Hematopoietic multipotent progenitor cell treated with erythropoietin and hydrocortisone succinate and interleukin-3 and kit ligand, for 8 days (in vitro differentiated cells): ENCODE data around the gene CALHM3.

Source experiments
- DNase-seq: peaks from one replicate; pipeline ENCODE4 v3.0.0-alpha.2; 2015

The CALHM3 gene

DNA sequence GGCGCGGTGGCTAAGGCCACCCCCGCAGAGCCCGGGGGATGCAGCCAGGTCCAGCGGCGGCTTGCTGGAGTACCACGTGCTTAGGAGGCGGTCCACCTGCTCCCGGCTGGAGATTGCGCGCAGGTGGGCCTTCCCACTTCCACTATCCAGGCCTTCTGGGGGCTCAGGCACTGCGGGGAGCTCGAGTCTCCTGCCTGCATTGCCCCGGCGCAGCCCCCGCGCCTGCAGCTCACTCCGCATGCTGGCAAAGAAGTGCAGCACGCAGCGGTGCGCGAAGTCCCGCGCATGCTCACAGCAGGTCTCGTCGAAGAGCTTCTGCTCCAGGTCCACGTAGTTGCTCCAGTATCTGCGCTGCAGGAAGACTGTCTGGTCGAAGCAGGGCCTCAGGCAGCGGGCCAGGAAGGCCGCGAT, 5.8 kb downstream of the CALHM3 start:
- DNase-seq: no peak

DNA sequence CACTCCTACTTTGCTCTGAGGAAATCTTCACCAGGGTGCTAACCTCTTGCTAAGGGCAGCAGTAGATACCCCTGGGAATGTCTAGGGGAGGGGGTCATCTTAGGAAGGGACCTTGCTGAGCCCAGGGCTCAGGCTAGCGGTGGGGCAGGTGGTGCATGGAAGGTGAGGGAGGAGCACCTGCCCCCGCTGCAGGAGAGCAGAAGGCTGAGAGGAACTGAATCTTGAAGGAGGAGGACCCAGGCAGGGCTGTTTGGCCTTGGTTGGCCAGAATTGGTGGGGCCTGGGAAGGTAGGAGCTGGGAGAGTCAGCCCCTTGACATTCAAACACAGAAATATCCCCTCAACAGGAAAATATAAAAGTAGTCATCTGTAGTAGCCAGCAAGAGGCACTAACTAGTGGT, 7.0 kb downstream of the CALHM3 start:
- no peak for DNase-seq

DNA sequence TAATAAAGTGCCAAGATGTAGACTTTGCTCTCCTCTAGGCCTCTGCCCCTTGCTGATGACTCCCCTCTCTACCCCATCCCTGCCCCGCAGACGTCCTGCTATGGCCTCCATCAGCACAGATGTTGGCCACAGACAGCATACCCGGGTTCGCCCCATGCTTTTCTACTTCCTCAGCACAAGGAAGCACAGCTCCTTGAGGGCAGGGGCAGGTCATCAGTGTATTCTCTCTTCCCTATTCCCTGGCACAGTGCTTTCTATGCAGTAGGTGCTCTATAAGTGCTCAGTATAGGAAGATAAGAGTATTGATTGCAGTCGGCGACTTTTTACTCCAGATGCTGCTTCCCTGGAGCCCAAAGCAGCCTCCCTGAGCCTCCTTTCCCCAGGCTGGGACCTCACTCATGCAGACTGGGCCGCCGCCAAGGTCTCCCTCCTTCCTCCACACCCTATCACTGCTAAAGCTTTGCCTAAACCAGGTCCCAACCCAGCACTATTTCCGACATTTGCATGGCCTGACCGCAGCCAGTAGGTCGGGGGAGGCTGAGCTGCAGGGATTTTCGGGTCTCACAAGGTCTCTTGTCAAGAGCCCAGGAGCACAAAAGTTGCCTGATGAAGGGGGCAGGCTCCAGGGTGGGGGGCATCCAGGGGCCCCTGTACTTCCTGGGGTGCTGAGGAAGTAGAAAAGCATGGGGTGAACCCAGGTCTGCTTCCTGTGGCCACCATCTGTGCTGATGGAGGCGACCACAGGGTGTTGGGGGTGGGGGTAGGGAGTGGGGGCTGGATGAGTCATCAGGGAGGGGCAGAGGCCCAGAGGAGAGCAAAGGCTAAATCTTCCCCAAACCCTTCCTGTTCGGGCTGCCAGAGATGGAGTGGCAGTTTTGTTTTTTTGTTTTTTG, 8.0 kb downstream of the CALHM3 start:
- DNase-seq: peak; percentile 49

DNA sequence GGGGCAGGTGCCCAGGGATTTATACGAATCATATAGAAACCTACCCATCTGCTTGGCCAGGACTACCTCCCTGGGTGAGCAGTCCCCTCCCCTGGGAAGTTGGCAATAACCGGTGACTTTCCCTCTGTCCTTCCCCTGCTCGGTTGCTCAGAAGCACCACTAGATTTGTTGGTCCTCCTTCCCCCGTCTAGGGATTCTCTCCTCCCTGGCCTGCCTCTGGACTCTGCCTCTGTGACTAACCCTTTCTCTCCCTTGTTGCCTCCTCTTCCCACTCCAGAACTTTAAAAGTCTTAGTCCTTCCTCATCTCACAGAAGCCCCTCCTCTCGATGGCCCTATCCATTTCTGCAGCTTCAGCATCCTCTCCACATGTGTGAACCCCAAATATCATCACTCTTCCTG, 9.8 kb downstream of the CALHM3 start:
- no peak for DNase-seq

DNA sequence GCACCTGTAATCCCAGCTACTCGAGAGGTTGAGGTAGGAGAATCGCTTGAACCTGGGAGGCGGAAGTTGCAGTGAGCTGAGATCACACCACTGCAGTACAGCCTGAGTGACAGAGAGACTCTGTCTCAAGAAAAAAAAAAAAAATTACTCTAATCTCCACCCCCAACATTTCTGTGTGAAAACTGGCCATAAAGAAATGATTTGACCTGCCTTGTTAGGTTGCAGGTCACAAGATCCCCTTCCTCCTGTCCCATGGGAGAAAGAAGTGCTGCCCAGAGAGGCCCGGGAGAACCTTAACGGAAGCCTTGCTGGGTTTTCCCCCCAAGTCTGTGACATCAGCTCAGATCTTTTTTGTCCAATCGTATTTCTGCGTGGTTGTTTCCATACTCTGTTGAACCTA, 11.6 kb downstream of the CALHM3 start:
- no peak for DNase-seq

DNA sequence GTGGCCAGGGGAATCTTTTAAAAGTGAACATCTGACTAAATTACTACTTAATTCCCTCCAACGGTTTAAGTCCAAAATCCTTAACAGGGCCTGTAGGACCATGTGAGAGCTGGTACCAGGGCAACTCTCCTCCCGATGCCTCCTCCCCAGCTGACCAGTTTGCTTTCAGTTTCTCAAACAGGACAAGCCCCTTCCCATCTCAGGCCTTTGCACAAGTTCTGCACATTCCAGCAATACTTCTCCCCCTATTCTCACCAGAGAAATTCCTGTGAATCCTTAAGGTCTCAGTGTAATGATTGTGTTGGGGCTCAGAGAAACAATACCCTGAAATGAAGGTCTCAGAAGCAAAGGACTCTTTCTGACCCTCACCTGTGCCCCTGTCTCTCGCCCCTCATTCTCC, 12.3 kb downstream of the CALHM3 start:
- DNase-seq: no peak

DNA sequence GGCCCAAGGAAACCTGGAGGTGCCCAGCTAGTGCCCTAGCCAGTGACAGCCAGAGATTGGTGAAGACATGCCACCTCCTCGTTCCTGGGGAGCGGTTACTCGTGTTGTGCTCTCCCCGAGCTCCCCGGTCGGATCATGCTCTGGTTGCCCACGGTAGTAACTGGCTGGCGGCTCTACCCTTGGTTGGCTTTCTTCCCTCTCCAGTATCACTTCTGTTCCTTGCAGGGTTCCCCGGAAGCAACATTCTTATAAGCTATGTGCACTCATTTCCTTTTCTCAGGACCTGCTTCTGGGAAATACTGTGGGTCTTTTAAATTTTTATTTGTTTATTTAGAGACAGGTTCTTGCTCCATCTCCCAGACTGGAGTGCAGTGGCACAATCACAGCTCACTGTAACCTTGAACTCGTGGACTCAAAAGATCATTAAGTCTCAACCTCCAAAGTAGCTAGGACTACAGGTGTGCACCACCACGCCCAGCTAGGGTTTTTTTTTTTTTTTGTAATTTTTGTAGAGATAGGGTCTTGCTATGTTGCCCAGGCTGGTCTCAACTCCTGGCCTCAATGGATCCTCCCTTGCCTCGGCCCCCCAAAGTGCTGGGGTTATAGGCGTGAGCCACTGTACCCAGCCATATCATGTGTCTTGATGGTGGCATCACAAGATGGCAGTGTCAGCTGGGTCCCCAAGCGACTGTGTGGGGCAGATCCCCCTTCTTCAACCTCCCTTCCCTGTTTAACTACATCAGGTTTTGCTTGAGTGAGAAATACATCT, 13.4 kb downstream of the CALHM3 start:
- DNase-seq: no peak

DNA sequence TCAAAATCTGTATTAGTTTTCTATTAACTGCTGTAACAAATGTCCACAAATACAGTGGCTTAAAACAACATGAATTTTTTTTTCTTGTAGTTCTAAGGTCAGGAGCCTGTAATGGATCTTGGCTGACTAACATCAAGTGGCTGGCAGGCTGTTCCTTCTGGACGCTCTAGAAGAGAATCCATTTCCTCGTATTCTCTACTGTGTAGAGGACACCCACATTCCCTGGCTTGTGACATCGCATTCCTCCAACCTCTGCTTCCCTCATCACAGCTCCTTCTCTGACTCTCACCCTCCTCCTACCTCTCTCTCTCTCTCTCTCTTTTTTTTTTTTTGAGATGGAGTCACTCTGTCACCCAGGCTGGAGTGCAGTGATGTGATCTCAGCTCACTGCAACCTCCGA, 15.5 kb downstream of the CALHM3 start:
- DNase-seq: no peak

DNA sequence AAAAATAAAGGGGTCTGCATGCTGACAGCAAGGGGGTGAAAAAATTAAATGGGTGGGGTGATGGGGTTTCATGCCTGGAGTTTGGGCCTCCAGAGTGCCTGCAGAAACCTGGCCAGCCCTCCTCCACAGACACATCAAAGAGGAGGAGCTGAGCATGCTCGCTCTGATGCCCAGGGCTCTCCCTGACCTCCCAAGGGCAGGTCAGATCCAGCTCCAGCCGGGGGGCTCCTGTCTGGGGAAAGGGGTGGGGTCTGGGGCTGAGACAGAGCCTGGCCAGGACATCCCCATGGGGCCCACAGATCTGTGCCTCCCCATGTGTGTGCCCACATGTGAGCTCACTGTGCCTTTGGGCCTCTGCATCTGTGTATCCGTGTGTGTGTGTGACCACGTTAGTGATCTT, 19.4 kb downstream of the CALHM3 start:
- no peak for DNase-seq

DNA sequence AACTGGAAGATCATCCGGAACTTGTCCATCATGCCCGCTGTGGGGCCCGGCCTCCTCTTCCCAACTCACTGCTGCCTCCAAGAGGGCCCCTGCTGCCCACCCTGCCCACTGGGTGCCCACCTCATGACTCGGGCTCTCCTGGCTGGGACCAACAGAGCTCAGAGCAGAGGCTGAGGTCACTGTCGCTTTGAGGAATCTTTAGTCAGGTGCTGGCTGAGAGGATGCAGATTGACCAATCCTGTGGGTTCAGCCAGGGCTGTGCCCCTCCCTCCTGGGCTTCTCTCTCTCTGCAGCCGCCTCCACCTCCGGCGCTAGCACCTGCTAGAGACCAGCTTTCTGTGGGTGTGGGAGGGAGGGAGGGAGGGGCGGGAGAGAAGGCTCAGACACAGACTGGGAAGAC, 20.3 kb downstream of the CALHM3 start, which contains the start of gene CALHM1:
TSS of gene CALHM1 (minus strand) at position 181 of the 400 bp plus-strand sequence. CDS start at position 32, 149 bp downstream.
- no peak for DNase-seq

DNA sequence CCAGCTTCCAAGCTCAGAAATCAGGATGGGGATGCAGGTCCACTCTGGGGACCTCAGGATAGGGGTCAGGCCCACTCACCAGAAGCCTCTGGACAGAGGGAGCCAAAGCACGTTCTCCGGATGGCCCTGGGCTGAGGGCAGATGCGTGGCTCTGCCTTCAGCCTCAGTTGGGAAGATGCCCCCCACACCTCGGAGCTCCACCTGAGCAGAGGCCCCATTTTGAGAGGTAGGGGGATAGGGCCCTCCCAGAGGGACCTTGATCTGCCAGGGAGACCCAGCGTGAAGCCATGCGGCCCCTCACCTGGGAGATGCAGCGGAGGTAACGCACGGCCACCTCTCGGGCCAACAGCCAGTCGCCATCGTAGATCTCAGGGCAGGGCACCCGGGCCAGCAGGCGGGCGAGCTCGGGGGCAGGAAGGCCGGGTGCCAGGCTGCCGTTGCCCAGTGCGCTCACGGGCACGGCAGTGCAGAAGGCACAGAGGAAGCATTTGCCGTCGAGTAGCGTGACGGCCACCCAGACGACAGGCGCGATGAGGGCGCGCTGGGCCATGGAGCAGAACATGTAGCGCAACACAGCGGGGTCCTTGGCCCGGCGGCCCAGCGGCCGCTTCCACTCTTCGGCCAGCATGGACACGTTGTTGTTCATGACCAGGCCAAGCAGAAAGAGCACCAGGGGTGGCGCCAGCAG, 21.0 kb downstream of the CALHM3 start:
- DNase-seq: no peak

DNA sequence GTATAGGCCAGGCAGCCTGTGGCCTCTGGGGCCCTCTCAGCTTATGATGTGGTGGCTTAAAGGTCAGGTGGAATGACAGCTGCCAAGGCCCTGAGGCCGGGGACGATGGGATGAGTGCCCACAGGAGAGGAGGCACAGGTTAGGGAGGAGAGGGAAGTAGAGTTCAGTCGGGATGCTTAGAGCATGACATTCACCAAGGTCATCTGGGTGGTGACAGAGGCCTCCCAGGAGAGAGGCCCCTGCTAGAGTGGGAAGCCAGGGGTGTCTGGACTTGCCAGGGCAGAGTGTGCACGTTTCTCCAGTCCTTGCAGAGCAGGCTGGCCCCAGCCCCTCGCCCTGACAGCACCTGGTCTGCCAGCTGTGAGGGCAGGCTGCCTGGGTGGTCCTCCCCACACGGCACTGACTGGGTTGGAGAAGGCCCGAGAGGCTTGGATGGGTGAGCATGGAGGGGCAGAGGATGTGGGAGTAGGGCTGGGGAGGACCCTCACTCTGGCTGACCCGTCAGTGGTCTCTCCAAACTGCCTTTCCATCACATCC, 21.8 kb downstream of the CALHM3 start:
- DNase-seq: no peak

DNA sequence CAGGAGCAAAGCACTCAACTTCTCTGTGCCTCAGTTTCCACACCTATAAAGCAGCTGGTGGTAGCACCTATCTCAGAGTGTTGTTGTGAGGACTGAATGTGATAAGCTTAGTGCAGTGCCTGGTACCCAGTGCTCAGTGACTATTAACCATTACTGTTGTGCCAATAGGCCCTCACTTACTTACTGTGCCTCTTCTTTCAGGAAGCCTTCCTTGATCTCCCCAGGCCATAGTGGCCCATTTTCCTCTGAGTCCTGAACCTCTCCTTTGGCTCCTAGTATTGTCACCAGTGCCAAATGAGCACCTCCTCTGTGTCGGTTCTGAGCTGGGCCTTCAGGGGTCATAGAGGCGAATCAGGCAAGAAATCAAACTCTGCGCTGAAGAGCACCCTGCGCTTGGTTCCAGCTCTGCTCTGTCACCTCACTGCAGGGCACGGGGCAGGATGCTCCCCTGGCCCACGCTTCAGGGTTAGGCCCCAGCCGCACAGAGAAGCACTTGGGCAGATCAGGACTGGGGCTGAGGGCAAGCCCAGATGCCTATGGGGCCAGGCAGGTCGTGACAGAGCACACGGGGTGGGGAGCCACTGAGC, 22.9 kb downstream of the CALHM3 start:
- DNase-seq: no peak

DNA sequence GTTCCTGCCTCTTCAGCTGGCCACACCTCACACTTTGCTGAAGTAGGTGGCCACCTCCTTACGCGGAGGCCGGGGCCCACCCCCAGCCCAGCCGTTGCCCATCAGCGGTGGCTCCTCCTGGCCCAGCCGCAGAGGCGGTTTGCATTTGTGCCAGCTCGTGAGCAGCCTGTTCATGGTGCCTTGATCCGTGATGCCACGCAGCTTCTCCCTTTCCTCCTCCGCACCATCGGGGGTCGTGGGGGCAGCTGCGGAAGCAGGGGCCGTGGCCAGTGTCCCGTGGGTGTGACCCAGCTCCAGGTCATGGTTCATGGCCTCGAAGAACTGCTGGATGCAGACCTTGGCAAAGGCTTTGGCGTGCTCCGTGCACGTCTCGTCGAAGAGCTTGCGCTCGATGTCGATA, 23.8 kb downstream of the CALHM3 start:
- DNase-seq: no peak

DNA sequence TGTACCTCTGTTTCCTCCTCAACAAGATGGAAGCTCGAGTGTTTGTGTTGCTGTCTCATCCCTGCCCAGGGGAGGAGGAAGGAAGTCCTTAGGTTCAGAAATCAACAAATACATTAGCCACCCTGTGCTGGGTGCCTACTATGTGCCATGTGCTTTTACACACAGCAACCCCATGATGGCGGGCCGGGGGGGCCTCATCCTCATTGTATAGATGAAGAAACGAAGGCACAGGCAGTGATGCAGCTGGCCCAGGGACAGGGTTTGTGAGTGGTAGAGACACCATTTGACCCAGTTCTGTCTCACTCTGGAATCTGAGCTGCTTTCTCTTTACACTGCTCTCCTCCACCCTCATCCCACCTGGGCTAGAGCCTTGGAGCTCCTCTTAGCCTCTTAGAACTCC, 25.0 kb downstream of the CALHM3 start:
- DNase-seq: no peak

DNA sequence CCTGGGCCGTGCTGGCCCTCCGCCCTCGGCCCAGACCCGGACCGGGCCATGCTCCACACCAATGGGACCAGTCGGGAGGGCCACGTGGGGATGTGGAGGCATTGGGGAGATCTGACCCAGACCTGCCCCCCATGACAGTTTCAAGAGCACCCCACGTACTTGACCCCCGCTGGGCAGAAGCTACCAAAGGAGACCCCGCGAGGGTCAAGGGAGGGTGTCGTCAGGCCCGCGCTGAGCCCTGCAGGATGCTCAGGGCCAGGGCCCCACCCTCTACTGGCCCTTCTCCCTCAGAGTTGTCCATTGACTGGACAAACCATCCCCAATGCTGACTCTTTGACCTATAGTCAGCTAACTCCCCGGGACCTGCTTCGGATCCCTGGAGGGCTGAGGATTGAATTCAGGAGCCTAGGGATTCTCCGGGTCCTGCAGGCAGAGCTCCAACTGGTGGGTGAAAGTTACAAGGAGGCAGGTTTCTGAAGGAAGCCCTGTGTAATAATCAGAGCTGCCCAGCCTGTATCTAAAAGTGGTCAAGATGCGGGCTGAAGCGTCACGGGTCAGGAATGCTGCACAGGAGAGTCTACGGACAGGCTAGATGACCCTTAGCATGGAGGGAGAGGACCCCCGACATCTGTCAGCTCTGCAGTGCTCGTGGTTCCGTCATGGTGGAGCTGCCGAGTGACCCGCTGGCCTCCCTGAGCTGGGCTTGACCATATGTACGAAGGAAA, 26.4 kb downstream of the CALHM3 start:
- DNase-seq: no peak

DNA sequence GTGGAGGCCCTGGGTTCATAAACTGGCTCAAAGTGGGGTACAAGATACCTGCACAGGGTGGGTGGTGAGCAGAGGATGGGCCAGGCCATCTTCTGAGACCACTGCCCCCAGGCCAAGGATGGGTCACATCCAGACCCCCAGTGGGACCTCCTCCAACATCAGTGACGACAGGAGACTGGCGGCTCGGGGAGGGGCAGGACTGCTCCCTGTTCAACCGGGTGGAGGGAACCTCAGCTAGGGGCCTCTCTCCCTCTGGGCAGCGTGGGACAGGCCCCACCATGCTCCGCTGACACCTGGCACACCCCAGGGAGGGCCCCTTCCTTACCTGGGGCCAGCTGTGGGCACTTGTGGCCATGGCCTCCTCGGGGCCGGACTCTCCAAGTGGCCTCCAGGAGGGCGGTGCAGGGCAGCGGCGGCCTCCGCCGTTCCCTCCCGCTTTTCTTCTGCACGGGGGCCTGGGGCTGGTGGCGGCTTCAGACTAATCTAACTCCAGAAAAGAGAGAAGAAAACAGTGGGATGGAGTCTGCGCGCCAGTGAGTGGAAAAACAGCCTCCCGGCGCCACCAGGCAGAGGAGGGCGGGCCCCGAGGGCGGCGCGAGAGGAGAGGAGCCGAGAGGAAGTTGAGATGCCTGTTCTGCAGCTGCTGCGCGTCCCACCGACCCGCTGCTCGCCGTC, 27.1 kb downstream of the CALHM3 start, which contains the start of gene CALHM2:
TSS of gene CALHM2 (minus strand) at position 540 of the 675 bp plus-strand sequence. CDS start 2,429 bp downstream, outside the sequence.
- DNase-seq: peak; percentile 38

DNA sequence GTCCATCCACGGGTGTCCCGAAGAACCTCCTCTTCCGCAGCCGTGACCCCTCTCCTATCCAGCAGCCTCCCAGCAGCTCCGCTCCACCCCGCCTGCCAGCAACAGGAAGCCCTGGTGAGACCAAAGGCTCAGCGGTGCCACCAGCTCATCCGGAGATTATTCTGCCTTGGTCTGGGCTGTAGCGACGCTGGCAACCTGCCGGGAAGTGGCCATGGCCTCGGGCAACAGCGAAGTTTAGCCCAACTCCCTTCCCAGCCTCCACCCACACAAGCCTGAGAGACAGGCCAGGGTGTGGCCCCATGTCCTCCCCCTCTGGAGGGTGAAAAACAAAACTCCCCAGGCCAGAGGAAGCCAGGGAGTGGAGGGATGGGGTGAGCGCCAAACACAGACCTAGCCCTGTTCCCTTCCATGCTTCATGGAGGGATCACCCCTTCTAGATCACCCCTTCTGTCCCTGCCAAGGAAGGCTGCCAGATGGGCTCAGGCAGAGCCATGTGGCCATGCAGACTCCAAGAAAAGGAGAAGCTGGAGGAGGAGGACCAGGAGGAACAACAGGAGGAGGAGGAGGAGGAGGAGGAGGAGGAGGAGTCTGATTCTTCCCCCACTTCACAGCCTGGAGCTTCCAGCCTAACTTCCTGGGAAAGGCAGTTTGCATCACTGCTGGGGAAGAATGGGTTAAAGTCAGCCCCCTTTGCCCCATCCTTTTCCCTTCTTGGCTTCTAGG, 27.8 kb downstream of the CALHM3 start:
- DNase-seq: peak; percentile 60

DNA sequence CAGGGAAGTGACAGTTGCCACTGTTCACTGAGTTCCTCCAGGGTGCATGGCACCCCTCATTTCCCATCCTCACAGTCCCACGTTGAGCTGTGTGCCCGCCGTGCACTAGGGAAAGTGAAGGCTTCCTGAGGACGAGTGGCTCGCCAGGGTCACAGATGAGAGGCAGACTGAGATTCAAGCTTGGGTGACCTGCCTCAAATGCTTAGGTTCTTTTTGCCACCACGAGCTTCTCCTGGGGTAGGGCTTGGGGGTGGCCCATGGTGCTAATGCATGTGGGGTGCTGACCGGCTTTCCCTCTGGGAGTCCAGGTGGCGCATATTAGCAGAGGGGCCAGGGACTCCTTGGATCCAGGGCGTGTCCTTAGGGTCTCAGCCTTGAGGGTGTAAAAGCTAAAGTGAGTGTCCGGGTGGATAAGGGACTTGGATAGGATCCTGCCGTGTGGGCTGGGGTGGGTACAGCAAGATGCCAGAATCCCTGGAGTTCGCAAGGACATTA, 28.8 kb downstream of the CALHM3 start:
- DNase-seq: no peak
